KMS-11 (cell line): ENCODE measurements around the gene TBC1D9.

Source experiments
- H2AFZ ChIP-seq: fragments of 200-600 bp; sonication (generic); 2 replicates; pipeline ENCODE4 v1.6.1; 2016; ENCODE audit warnings: antibody characterized with exemption, mixed run types, low read depth
- H3K27ac ChIP-seq: fragments of 200-600 bp; sonication (generic); 2 replicates; pipeline ENCODE4 v1.6.1; 2016; ENCODE audit warnings: mild to moderate bottlenecking, mixed run types
- H3K27me3 ChIP-seq: fragments of 200-600 bp; sonication (generic); 2 replicates; pipeline ENCODE4 v1.6.1; 2017; ENCODE audit warnings: mild to moderate bottlenecking, low read depth, mixed run types, moderate library complexity; ENCODE audit not compliant: insufficient read depth
- H3K36me3 ChIP-seq: fragments of 200-600 bp; sonication (generic); 2 replicates; pipeline ENCODE4 v1.6.1; 2017; ENCODE audit warnings: mild to moderate bottlenecking, mixed run types; ENCODE audit not compliant: insufficient read depth
- H3K4me1 ChIP-seq: fragments of 200-600 bp; sonication (generic); 2 replicates; pipeline ENCODE4 v1.6.1; 2016; ENCODE audit warnings: mild to moderate bottlenecking, low read depth, mixed run types; ENCODE audit not compliant: poor library complexity, severe bottlenecking
- H3K4me2 ChIP-seq: fragments of 200-600 bp; sonication (generic); 2 replicates; pipeline ENCODE4 v1.7.0; 2016; ENCODE audit warnings: mild to moderate bottlenecking, mixed run types
- H3K4me3 ChIP-seq: fragments of 200-600 bp; sonication (generic); IDR thresholded peaks from 2 replicates; pipeline ENCODE4 v1.6.1; 2017; ENCODE audit warnings: low read depth, low read length, mixed read lengths; ENCODE audit not compliant: insufficient read depth
- H3K79me2 ChIP-seq: fragments of 200-600 bp; sonication (generic); 2 replicates; pipeline ENCODE4 v1.6.1; 2016; ENCODE audit warnings: low read depth, mixed run types; ENCODE audit not compliant: insufficient read depth
- H3K9ac ChIP-seq: fragments of 200-600 bp; sonication (generic); 2 replicates; pipeline ENCODE4 v1.6.1; 2016; ENCODE audit warnings: mild to moderate bottlenecking, mixed run types
- H4K20me1 ChIP-seq: fragments of 200-600 bp; sonication (generic); 2 replicates; pipeline ENCODE4 v1.6.1; 2016; ENCODE audit warnings: mild to moderate bottlenecking, mixed run types; ENCODE audit not compliant: insufficient read depth
- CTCF ChIP-seq: fragments of 200-600 bp; sonication (generic); conservative IDR thresholded peaks from 2 replicates; pipeline ENCODE4 v1.6.1; 2017; ENCODE audit warnings: low read depth, mild to moderate bottlenecking, antibody characterized with exemption, low read length, moderate library complexity, mixed read lengths

Gene TBC1D9

GRCh38 chr4:140776556-140776955 is 20.4 kb upstream of the TBC1D9 start:
- Histone ChIP-seq H2AFZ (no peak overlapping the region), H3K4me1 (no peaks in the 10 kb centered on the region), H3K27me3 (no peaks in the 10 kb centered on the region), H3K4me2 (no peak overlapping the region), H3K9ac (no peak overlapping the region), H3K36me3 (no peaks in the 10 kb centered on the region), H3K79me2 (no peaks in the 10 kb centered on the region), H3K27ac (no peak overlapping the region), H3K4me3 (no peak overlapping the region), H4K20me1 (no peaks in the 10 kb centered on the region)
- no peak for TF ChIP-seq CTCF

GRCh38 chr4:140774956-140775355 is 18.8 kb upstream of the TBC1D9 start:
- H3K36me3 ChIP-seq, result no peaks in the 10 kb centered on the region
- TF ChIP-seq CTCF, result no peak
- H3K9ac ChIP-seq, result no peak overlapping the region

DNA sequence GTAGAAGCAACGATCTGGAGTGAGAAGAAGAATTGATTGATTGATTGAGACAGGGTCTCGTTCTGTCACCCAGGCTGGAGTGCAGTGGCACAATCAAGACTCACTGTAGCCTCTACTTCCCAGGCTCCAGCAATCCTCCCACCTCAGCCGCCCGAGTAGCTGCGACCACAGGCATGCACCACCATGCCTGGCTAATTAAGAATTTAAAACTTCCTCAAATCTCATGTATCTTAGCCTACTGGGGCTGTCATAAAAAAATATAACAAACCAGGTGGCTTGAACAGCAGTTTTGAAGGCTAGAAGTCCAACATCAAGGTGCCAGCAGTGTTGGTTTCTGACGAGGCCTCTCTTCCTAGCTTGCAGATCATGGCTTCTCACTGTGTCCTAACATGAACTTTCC is 18.3 kb upstream of the TBC1D9 start:
- TF ChIP-seq CTCF, result no peak
- Histone ChIP-seq H3K27ac (no peak overlapping the region), H2AFZ (no peak overlapping the region), H3K79me2 (no peaks in the 10 kb centered on the region), H4K20me1 (no peaks in the 10 kb centered on the region), H3K4me1 (no peaks in the 10 kb centered on the region), H3K9ac (no peak overlapping the region), H3K4me3 (no peak overlapping the region), H3K4me2 (no peak overlapping the region), H3K27me3 (no peaks in the 10 kb centered on the region), H3K36me3 (no peaks in the 10 kb centered on the region)

More at GRCh38 chr4:140774956-140775355, 18.8 kb upstream of the TBC1D9 start:
- H3K4me2 ChIP-seq, result no peak overlapping the region
- no peaks in the 10 kb centered on the region for H3K79me2 ChIP-seq
- no peaks in the 10 kb centered on the region for H3K27me3 ChIP-seq
- no peaks in the 10 kb centered on the region for H4K20me1 ChIP-seq
- no peak overlapping the region for H3K27ac ChIP-seq
- H2AFZ ChIP-seq, result no peak overlapping the region
- no peaks in the 10 kb centered on the region for H3K4me1 ChIP-seq
- no peak overlapping the region for H3K4me3 ChIP-seq

GRCh38 chr4:140769209-140769608 is 13.0 kb upstream of the TBC1D9 start:
- Histone ChIP-seq H3K9ac (no peak overlapping the region), H3K36me3 (no peaks in the 10 kb centered on the region), H3K79me2 (no peaks in the 10 kb centered on the region), H3K4me2 (no peak overlapping the region), H3K4me3 (no peak overlapping the region), H4K20me1 (no peaks in the 10 kb centered on the region), H3K27ac (no peak overlapping the region), H3K27me3 (no peaks in the 10 kb centered on the region), H2AFZ (no peak overlapping the region), H3K4me1 (no peaks in the 10 kb centered on the region)
- no peak for TF ChIP-seq CTCF
